Suppressor macrophage (primary cell): ENCODE data around the gene AMH.

Experiments
- DNase-seq, 4 experiments: peaks; one replicate each; pipeline ENCODE4 v3.0.0-alpha.2; 2020 to 2022

AMH gene

GRCh38 chr19:2288338-2288817, 39.3 kb downstream of the AMH start:
- DNase-seq = no peak

GRCh38 chr19:2288818-2289713, 39.9 kb downstream of the AMH start:
- DNase-seq = no peak

- peak; percentile 85 to 93 (median 89) for DNase-seq
These were observed 40.8 kb downstream of the AMH start for GRCh38 chr19:2289714-2290435.

- DNase-seq = peak in 3 of 4 experiments; percentile 41 to 64 (median 58)
These were observed 41.5 kb downstream of the AMH start for GRCh38 chr19:2290441-2291184.

GRCh38 chr19:2291185-2291751, 42.1 kb downstream of the AMH start:
- DNase-seq = no peak

GRCh38 chr19:2294687-2295335, 45.7 kb downstream of the AMH start:
- DNase-seq = no peak

- no peak for DNase-seq
These were observed 47.0 kb downstream of the AMH start for GRCh38 chr19:2296141-2296540.

GRCh38 chr19:2300533-2300932, 51.4 kb downstream of the AMH start:
- DNase-seq = no peak
